Right atrium auricular region (tissue), 2 donors: ENCODE data around the gene TMTC4. TPM values are rescaled to one million over a fixed set of nuclear protein-coding genes. Genes with fewer than 3 reads are reported as not detected.

ENCODE experiments used
- DNase-seq: peaks from one replicate; pipeline ENCODE4 v3.0.0-alpha.2; 2019; ENCODE audit warnings: low spot score
- H3K27ac ChIP-seq, 2 donors: fragments of 200-600 bp; sonication (generic); 1 replicate in 1 of 2; 2 replicates in 1 of 2; pipeline ENCODE4 v1.5.1; 2016 to 2019
- H3K27me3 ChIP-seq, 2 donors: fragments of 200-600 bp; sonication (generic); one replicate each; pipeline versions ENCODE4 v1.5.1 to v1.6.0; 2017 to 2019
- H3K36me3 ChIP-seq: fragments of 200-600 bp; sonication (generic); one replicate; pipeline ENCODE4 v1.5.1; 2016
- H3K4me1 ChIP-seq, 2 donors: fragments of 200-600 bp; sonication (generic); one replicate each; pipeline versions ENCODE4 v1.5.1 to v1.6.0; 2017 to 2019
- H3K4me3 ChIP-seq, 2 donors: fragments of 200-600 bp; sonication (generic); 1 replicate in 1 of 2; 2 replicates in 1 of 2; pipeline ENCODE4 v1.5.1; 2017 to 2019; ENCODE audit warnings: mild to moderate bottlenecking in 1 of 2, moderate library complexity in 1 of 2
- H3K9me3 ChIP-seq, 2 donors: fragments of 200-600 bp; sonication (generic); one replicate each; pipeline ENCODE4 v1.5.1; 2019
- CTCF ChIP-seq, 2 donors: fragments of 200-600 bp; sonication (generic); IDR thresholded peaks; one replicate each; pipeline ENCODE4 v1.5.1; 2019; ENCODE audit warnings: antibody characterized with exemption in 2 of 2
- total RNA-seq, 2 donors: library from RNA; depleted of rRNA; stranded (reverse); fragments of >200 nt; gene quantifications; one replicate each; pipeline ENCODE4 v1.1.0, GENCODE V29; 2016

The TMTC4 gene
- total RNA-seq, 2 donors from 2014 or later: 3.5 to 7.6 TPM

GRCh38 chr13:100637796-100638195, 36.8 kb downstream of the TMTC4 start:
- no peak for DNase-seq
- Histone ChIP-seq H3K9me3 (no peaks in the 10 kb centered on the region), H3K4me3 (no peak overlapping the region), H3K36me3 (peaks cover 30% of the 10 kb centered on the region), H3K27me3 (no peaks in the 10 kb centered on the region), H3K4me1 (no peaks in the 10 kb centered on the region), H3K27ac (no peak overlapping the region)
- TF ChIP-seq CTCF (IDR thresholded peaks at IDR 0.05): no peak

DNA sequence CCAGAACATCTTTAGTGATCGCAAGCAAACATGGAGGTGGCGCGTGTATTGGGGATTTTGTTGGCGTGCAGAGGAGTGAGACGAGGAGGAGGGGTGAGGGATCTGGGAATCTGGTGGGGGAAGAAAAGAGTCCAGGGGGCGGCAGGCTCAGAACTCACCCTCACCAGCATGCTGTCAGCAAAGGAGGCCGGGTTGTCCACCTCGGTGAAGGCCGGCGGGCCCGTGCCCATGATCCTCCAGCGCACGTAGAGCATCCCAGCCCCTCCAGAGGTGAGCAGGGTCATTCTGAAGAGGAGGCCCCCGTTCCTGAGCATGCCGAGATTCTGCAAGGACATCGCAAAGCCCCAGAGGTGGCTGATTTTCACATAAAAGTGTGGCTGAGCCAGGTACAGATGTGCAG, 37.2 kb downstream of the TMTC4 start:
- peaks cover 30% of the 10 kb centered on the region for H3K36me3 ChIP-seq
- no peak overlapping the region for H3K4me3 ChIP-seq
- no peaks in the 10 kb centered on the region for H3K9me3 ChIP-seq
- no peak for DNase-seq
- TF ChIP-seq CTCF (IDR thresholded peaks at IDR 0.05): no peak
- H3K27ac ChIP-seq: no peak overlapping the region
- H3K27me3 ChIP-seq: no peaks in the 10 kb centered on the region
- no peaks in the 10 kb centered on the region for H3K4me1 ChIP-seq

DNA sequence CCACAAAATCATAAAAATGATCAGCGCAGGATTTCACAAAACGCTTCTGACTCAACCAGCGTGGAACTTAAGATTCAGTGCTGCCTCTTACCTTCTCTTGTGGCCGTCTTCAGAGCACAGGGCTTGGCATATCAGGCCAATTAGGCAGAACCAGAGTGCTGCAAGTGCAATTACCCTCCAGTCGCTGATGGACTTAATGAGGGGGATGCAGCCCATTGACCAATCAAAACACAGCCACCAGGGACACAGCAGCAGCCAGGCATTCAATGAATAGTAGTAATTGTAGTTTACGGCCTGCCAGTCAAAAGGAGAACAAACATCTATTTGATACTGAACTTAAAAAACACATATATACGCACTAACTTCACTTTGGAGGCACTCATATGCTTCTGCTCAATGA, 38.2 kb downstream of the TMTC4 start:
- no peaks in the 10 kb centered on the region for H3K4me1 ChIP-seq
- peaks cover 30% of the 10 kb centered on the region for H3K36me3 ChIP-seq
- H3K4me3 ChIP-seq: no peak overlapping the region
- no peaks in the 10 kb centered on the region for H3K9me3 ChIP-seq
- H3K27ac ChIP-seq: no peak overlapping the region
- TF ChIP-seq CTCF (IDR thresholded peaks at IDR 0.05): no peak
- no peaks in the 10 kb centered on the region for H3K27me3 ChIP-seq
- no peak for DNase-seq

DNA sequence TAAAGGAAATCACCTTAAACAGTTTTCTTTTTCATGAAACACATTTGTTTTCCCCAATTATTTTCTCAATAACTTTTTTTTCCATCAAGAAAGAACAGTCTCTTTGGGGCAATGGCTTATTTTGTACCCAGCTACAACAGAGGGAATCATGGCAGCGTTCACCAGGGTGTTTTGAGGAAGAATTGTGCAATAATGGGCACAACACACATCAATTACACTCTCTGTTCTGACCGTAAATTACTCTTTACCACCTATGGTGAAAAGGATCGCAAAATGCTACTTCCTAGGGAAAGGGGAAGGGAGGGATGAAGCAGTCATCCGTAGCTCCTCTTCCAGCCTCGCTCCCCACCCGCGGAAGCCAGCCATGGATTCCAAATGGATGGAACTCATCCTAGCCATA, 38.6 kb downstream of the TMTC4 start:
- H3K4me3 ChIP-seq: no peak overlapping the region
- no peak for DNase-seq
- no peaks in the 10 kb centered on the region for H3K27me3 ChIP-seq
- peaks cover 30% of the 10 kb centered on the region for H3K36me3 ChIP-seq
- no peak overlapping the region for H3K27ac ChIP-seq
- no peak for TF ChIP-seq CTCF (IDR thresholded peaks at IDR 0.05)
- no peaks in the 10 kb centered on the region for H3K4me1 ChIP-seq
- H3K9me3 ChIP-seq: no peaks in the 10 kb centered on the region

GRCh38 chr13:100634696-100635095, 39.9 kb downstream of the TMTC4 start:
- H3K27me3 ChIP-seq: no peaks in the 10 kb centered on the region
- H3K4me3 ChIP-seq: no peak overlapping the region
- H3K36me3 ChIP-seq: peaks cover 30% of the 10 kb centered on the region
- no peak overlapping the region for H3K27ac ChIP-seq
- H3K9me3 ChIP-seq: no peaks in the 10 kb centered on the region
- TF ChIP-seq CTCF (IDR thresholded peaks at IDR 0.05): no peak
- DNase-seq: no peak
- no peaks in the 10 kb centered on the region for H3K4me1 ChIP-seq

- no peak overlapping the region for H3K4me3 ChIP-seq
- peaks cover 34% of the 10 kb centered on the region for H3K36me3 ChIP-seq
- H3K4me1 ChIP-seq: no peaks in the 10 kb centered on the region
- no peaks in the 10 kb centered on the region for H3K27me3 ChIP-seq
- TF ChIP-seq CTCF (IDR thresholded peaks at IDR 0.05): no peak
- H3K9me3 ChIP-seq: no peaks in the 10 kb centered on the region
- H3K27ac ChIP-seq: no peak overlapping the region
- no peak for DNase-seq
Observed at GRCh38 chr13:100633461-100633860, 41.1 kb downstream of the TMTC4 start.
